Fibroblast of lung (primary cell): Measurements from ENCODE around the gene CTDSP2. TPM values are rescaled to one million over a fixed set of nuclear protein-coding genes. Genes with fewer than 3 reads are reported as not detected.

Source experiments
- DNase-seq, 2 donors: peaks; one replicate each; pipeline versions ENCODE4 v3.0.0 to v3.0.0-alpha.2; 2010; ENCODE audit warnings: low read depth in 2 of 2
- H2AFZ ChIP-seq: 2 replicates; pipeline ENCODE4 v1.5.1; 2012; ENCODE audit warnings: low read length, control low read depth, inconsistent platforms
- H3K27ac ChIP-seq: 2 replicates; pipeline ENCODE4 v1.5.1; 2011; ENCODE audit warnings: low read length, control low read depth; ENCODE audit not compliant: insufficient read depth
- H3K27me3 ChIP-seq: 2 replicates; pipeline ENCODE4 v1.5.1; 2011; ENCODE audit warnings: mild to moderate bottlenecking, low read length; ENCODE audit not compliant: control insufficient read depth, insufficient read depth
- H3K36me3 ChIP-seq: 2 replicates; pipeline ENCODE4 v1.5.1; 2011; ENCODE audit warnings: low read length; ENCODE audit not compliant: control insufficient read depth, insufficient read depth
- H3K4me1 ChIP-seq: 2 replicates; pipeline ENCODE4 v1.5.1; 2011; ENCODE audit warnings: low read length; ENCODE audit not compliant: control insufficient read depth, insufficient read depth; ENCODE audit errors: extremely low read depth
- H3K4me2 ChIP-seq: 2 replicates; pipeline ENCODE4 v1.5.1; 2011; ENCODE audit warnings: low read length, control low read depth; ENCODE audit not compliant: insufficient read depth; ENCODE audit errors: extremely low read depth
- H3K4me3 ChIP-seq, 4 experiments: fragments of 200-600 bp in 1 of 4; sonication (generic) in 1 of 4; replicated peaks in 1 of 4; 2 replicates each; pipeline ENCODE4 v1.5.1; 2011 to 2016; ENCODE audit warnings: low read length in 4 of 4, low read depth in 3 of 4, mild to moderate bottlenecking in 3 of 4, control low read depth in 2 of 4, inconsistent platforms in 1 of 4, mixed read lengths in 1 of 4; ENCODE audit not compliant: insufficient read depth in 1 of 4; ENCODE audit errors: control extremely low read depth in 1 of 4
- H3K79me2 ChIP-seq: 2 replicates; pipeline ENCODE4 v1.5.1; 2012; ENCODE audit warnings: mild to moderate bottlenecking, low read length, inconsistent platforms; ENCODE audit not compliant: control insufficient read depth, insufficient read depth
- H3K9ac ChIP-seq: 2 replicates; pipeline ENCODE4 v1.5.1; 2011; ENCODE audit warnings: mild to moderate bottlenecking, low read length, control low read depth; ENCODE audit not compliant: insufficient read depth
- H3K9me3 ChIP-seq: 2 replicates; pipeline ENCODE4 v1.5.1; 2012; ENCODE audit warnings: low read depth, low read length; ENCODE audit not compliant: control insufficient read depth, insufficient read depth
- H4K20me1 ChIP-seq: 2 replicates; pipeline ENCODE4 v1.5.1; 2011; ENCODE audit warnings: low read length; ENCODE audit not compliant: control insufficient read depth, insufficient read depth; ENCODE audit errors: extremely low read depth
- CTCF ChIP-seq, 2 donors: IDR thresholded peaks in 1 of 2; conservative IDR thresholded peaks in 1 of 2; 1 replicate in 1 of 2; 2 replicates in 1 of 2; pipeline ENCODE4 v1.5.1; 2011 to 2012; ENCODE audit warnings: low read length in 2 of 2, control low read depth in 1 of 2, inconsistent platforms in 1 of 2, low read depth in 1 of 2, mild to moderate bottlenecking in 1 of 2
- EZH2 ChIP-seq: IDR thresholded peaks from 2 replicates; pipeline ENCODE4 v1.5.1; 2012; ENCODE audit warnings: low read length, control low read depth, mild to moderate bottlenecking; ENCODE audit errors: missing control alignments
- polyA plus RNA-seq, 2 donors: library from polyadenylated mRNA; depleted of rRNA in 1 of 2; stranded (reverse) in 1 of 2; unstranded in 1 of 2; fragments of >200 nt; gene quantifications; 2 replicates each; pipeline ENCODE4 v1.2.1, GENCODE V29; 2011 to 2012; ENCODE audit warnings: missing spikeins in 1 of 2
- total RNA-seq: library from RNA; depleted of rRNA; stranded (reverse); fragments of >200 nt; gene quantifications from 2 replicates; pipeline ENCODE4 v1.2.1, GENCODE V29; 2014

The CTDSP2 gene
- total and polyA plus RNA-seq, 2 donors (not counting 1 experiment from before 2014, with no cell fraction given) = 92.0 to 208 TPM

GRCh38 chr12:57772429-57773322, 73.9 kb downstream of the CTDSP2 start, which contains the start of gene EEF1AKMT3:
Gene EEF1AKMT3, plus strand, starts transcription at chr12:57772614. Its CDS starts 111 bp downstream, at chr12:57772725.
- Histone ChIP-seq H3K4me2 (peak within 1 kb of the TSS; percentile 99), H3K27ac (peak within 1 kb of the TSS; percentile 99), H4K20me1 (no peaks in the 10 kb centered on the region), H3K36me3 (peaks cover 11% of the 10 kb centered on the region), H3K9ac (peak within 1 kb of the TSS; percentile 98), H3K27me3 (no peaks in the 10 kb centered on the region), H3K9me3 (no peaks in the 10 kb centered on the region), H3K4me1 (peaks cover 7% of the 10 kb centered on the region), H2AFZ (peak within 1 kb of the TSS; percentile 98), H3K79me2 (peaks cover 5% of the 10 kb centered on the region), H3K4me3 (peak within 1 kb of the TSS; percentile 89 to 98 (median 93))
- TF ChIP-seq CTCF (conservative IDR thresholded peaks at IDR 0.05 in 1 of 2, IDR thresholded peaks at IDR 0.05 in 1 of 2; ENCODE audit: low read depth in 1 of 2, low read length in 2 of 2) = peak in 1 of 2 donors; percentile 0
- no peak for TF ChIP-seq EZH2
- peak; percentile 41 to 54 for DNase-seq

- Histone ChIP-seq H3K4me1 (peaks cover 7% of the 10 kb centered on the region), H3K27me3 (no peaks in the 10 kb centered on the region), H2AFZ (peak within 1 kb of the TSS; percentile 98), H4K20me1 (no peaks in the 10 kb centered on the region), H3K4me3 (peak within 1 kb of the TSS; percentile 89 to 98 (median 93)), H3K9ac (peak within 1 kb of the TSS; percentile 98), H3K27ac (peak within 1 kb of the TSS; percentile 99), H3K79me2 (peaks cover 5% of the 10 kb centered on the region), H3K4me2 (peak within 1 kb of the TSS; percentile 99), H3K9me3 (no peaks in the 10 kb centered on the region), H3K36me3 (peaks cover 11% of the 10 kb centered on the region)
- peak; percentile 97 for DNase-seq
- TF ChIP-seq CTCF (conservative IDR thresholded peaks at IDR 0.05 in 1 of 2, IDR thresholded peaks at IDR 0.05 in 1 of 2; ENCODE audit: low read depth in 1 of 2, low read length in 2 of 2) (peak in 1 of 2 donors; percentile 2), EZH2 (no peak)
Measured at GRCh38 chr12:57771873-57772428, 74.6 kb downstream of the CTDSP2 start, which contains the start of gene METTL1. Gene METTL1, minus strand, starts transcription at chr12:57772105. Its CDS starts 22 bp downstream, at chr12:57772083.

- Histone ChIP-seq H3K36me3 (peaks cover 11% of the 10 kb centered on the region), H3K79me2 (peaks cover 5% of the 10 kb centered on the region), H3K4me3 (peak overlapping the region; percentile 89 to 98 (median 93)), H3K4me2 (peak overlapping the region; percentile 99), H3K4me1 (peaks cover 13% of the 10 kb centered on the region), H3K9ac (peak overlapping the region; percentile 98), H2AFZ (peak overlapping the region; percentile 98), H3K27ac (peak overlapping the region; percentile 99), H3K9me3 (no peaks in the 10 kb centered on the region), H4K20me1 (no peaks in the 10 kb centered on the region), H3K27me3 (peaks cover 5% of the 10 kb centered on the region)
- TF ChIP-seq EZH2 (no peak), CTCF (conservative IDR thresholded peaks at IDR 0.05 in 1 of 2, IDR thresholded peaks at IDR 0.05 in 1 of 2; ENCODE audit: low read depth in 1 of 2, low read length in 2 of 2) (no peak)
- peak; percentile 90 to 92 for DNase-seq
Measured at GRCh38 chr12:57771236-57771872, 75.2 kb downstream of the CTDSP2 start.
